NK-92 (cell line): ENCODE data around the gene RAMP1.

ENCODE experiments used
- DNase-seq: peaks from one replicate; lab custom pipeline; 2025; ENCODE audit not compliant: unreplicated experiment; lab: John Stamatoyannopoulos, UW

The RAMP1 gene

DNA sequence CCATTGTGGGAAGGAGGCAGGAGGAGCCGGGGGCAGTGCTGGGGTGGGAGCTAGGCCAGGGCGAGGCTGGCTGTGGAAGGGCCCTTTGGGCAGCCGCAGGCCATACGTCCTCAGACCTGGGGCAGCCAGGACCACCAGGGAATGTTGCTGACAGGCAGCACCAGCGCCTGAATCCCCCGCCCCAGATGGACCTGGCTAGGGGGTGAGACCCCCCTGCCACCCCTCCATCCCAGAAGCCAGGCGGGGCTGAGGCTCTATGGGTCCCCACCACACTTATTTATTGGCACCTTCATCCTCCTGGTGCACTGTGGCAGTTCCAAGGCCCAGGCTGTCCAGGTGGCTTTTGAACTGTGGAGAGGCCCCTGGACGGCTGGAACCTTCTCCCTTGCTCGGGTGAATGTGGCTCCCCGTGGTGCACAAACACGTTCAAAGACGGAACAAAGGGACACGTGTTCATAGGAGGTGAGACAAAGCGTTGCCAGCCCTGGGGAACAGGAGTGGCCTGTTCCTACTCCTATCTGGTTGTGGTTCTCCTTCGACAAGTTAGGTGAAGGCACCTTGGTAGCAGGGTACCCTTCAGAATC lies 35.1 kb downstream of the RAMP1 start:
- DNase-seq, result no peak

DNA sequence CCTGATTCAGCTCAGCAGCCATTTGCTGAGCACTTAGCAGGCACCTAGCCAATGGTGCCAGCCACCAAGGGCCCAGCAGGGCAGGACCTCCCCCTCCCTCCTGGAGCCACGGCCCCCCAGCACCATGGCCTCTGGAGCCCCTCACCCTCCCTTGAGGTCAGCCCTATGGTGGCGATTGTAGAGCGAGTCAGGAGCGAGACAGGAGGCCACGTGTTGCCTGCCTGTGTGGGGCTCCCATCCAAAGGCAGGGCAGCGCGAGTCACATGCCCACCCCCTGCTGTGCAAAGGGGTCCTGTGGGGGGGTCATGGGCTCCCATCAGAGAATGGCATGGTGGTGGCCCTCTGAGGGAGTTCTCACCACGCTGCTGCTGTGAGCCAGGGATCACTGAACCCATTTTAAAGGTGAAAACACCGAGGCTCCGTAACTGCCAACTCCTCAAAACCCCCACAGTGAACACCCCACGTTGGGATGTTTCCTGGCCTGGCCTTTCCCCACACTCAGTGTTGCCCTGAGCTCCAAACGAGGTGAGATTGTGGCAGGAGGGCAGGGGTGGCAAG lies 35.6 kb downstream of the RAMP1 start:
- DNase-seq, result no peak

DNA sequence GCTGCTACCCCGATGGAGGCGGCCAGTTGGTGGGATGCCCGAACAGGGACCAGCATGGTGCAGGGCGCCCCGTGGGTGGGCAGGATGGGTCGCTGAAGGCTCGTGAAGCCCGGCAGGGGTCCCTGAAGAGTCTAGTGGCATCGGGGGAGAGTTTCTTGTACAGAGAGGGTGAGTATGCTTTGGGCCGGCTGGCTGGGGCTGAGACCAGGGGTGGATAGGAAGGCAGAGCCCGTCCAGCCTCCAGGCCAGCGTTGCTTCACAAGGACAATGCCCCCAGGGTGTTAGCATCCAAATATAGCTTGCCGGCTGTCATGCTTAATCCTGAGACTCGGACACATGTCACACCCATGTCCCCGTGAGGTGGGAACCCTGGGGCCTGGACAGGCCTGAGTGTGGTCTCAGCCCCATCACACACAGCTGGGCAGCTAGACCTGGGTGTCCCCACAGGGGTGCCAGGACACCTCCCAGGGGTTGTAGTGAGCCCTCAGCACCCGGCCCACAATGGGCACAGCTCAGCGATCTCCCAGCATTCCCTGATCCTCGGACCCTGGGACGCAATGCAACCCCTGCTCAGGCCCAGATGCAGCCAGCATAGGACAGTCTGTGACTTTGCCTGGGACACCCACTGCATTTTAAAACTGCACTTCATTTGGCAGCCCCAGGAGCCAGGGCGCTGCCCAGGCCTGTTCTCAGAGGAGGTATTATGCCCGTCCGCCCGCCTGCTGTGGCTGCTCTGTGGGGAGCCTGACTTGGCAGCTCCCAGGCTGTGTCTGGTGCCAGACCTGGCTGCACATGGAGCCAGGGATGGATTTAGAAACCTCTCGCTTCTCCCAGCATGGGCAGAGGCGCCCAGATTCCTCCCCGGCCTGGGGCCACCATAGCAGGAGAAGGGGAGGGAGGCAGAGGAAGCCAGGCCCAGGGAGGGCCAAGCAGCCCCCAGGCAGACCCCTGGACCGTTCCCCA lies 36.4 kb downstream of the RAMP1 start:
- no peak for DNase-seq

DNA sequence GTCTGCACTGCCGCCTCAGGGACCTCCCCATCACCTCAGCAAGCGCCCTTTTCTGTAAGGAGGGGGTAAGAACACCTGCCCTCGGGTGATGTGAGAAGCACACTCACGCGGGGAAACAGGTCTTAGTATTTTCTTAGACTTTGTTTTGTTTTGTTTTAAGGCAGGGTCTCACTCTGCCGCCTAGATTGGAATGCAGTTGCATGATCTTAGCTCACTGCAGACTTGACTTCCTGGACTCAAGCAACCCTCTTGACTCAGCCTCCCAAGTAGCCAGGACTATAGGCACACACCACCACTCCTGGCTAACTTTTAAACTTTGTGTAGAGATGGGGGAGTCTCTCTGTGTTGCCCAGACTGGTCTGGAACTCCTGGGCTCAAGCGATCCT lies 37.1 kb downstream of the RAMP1 start:
- no peak for DNase-seq

DNA sequence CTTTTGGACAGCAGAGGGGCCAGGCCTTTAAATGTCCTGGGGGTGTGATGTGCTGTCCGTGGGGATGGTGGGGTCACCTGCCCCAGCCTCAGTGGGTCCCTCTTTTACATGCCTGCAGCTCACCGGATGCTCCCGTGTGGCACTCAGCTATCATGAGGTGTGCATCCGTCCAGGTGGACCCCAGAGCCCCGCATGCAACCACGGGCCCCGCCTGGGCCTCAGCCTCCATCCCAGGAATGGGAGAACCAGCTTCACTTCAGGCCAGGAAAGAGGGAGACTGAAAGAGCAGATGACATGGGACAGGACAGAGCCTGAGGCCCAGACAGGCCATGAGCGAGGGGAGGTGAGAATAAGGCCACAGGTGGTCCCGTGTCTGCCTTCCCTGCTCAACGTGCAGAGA lies 37.5 kb downstream of the RAMP1 start:
- DNase-seq, result no peak

DNA sequence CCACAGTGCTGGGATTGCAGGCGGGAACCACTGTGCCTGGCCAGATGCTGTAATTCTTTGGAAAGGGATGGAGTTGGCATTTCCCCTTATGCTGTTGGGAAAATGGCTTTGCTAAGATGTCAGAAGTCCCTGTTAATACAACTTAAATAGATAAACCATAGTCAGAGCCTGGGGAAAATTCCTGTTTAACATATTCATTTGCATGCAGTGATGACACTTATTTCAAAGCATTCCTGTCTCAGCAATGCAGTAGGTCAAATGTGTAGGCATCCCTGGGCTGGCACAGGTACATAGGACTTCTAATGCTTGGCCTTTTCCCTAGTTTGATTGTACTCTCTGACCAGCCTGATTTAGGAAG lies 38.6 kb downstream of the RAMP1 start:
- no peak for DNase-seq

DNA sequence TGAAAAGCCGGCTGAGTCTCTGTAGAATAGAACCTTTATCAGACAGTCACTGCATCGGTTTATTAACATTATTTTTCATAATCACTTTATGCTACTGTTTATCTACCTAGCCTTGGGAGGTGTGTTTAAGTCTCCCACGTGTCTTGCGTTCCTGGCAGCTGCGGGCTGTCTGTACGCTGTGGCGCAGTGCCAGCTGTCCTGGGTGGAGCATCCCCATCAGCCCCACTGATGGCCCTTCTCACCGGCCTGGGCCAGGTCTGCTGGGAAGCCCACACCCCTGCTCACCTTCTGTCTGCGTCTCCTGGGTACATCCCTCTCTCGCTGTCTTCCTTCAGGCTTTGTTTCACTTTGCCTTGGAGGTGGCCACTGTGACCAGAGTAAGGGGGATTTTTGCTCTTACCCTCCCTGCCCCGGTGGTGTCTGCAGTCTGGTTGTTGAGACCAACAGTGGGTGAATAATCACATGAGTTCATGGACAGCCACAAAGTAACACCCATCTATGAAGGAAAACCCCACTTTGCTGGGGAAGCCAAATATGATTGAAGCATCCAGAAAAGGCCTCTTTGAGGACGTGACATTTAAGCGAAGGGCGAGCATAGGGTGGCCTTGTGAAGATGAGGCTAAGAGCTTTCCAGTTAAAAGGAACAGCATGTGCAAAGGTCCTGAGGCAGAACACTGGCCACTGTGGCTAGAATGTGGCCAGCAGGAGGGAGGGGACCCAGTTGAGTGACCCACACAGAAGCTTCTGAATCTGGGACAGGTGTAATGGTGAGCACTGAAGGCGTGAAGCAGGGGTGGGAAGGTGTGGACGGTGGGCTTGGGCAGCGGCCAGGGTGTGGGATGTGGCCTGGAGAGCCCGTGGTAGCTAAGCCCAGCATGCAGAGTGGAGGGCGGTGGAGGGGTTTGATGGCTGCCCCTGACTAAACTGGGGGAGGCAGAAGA lies 41.7 kb downstream of the RAMP1 start:
- DNase-seq, result no peak

DNA sequence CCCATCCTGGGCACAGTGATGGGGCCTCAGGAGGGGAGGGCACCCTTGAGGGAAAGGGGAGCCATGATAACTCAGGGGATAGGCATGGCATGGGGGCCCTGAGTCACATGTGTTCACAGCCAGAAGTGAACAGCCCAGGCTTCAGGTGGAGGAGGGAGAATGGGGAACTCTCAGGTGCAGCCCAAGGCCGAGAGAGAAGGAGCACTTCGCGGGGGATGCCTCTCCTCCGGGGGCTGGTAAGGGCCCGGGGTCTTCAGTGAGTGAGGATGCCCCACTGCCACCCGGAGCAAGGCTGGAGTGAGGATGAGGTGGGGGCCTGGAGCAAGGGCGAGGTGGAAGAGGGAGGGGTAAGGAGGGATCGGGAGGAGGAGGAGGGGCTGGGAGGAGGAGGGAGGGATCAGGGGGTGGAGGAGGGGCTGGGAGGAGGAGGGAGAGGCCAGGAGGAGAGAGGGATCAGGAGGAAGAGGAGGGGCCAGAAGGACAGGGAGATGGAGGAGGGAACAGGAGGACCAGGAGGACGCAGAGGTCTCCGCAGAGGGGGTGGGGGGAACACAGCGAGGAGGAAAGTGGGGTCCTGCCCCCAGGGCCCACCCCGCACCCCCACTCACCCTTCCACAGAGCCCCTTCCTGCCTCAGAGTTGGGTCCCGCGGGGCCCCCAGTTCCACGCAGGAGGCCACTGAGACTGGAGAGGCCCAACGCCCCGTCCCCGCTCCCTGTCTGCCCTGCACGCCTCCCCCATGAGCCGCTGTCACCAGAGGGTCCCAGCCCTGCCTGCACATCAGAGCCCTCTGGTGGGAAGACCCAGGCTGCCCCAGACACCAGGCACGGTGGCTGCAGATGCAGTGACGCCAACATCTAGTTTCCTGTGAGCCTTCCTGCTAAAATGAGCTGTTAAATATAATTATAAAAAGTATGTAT lies 42.8 kb downstream of the RAMP1 start:
- DNase-seq, result no peak

DNA sequence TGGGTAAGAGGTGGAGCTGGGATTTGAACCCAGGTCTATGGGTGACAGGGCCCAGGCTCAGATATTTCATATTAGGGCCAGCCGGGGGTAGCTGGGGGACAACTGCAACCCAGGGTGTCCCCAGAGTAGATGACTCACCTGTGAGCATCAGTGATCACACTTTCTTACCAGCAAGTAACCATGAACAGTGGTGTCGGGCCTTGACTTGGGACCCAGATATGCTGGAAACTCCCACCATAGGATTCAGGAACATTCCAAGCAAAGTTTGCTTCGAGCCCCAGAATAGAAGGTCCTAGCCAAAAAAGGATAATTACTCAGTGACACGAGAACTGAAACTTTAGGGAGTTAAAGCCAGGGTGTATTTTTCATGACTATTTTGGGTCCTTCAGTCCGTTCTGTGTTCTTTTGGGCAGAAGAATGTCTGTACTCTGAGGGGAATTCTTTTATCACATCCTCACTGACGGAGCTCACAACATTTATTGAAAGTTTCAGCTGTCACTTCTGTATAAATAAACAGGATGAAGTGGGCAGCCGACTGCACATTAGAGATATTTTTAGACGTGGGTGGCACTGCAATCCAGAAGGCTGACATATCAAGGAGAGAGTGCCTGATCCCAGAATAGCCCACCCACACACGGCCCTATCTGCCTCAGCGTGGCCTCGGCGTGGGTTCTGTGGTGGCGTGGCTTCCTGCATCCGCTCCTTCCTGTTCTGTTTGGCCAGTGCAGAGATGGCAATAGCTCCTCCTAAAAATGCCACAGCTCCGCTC lies 45.6 kb downstream of the RAMP1 start:
- no peak for DNase-seq

DNA sequence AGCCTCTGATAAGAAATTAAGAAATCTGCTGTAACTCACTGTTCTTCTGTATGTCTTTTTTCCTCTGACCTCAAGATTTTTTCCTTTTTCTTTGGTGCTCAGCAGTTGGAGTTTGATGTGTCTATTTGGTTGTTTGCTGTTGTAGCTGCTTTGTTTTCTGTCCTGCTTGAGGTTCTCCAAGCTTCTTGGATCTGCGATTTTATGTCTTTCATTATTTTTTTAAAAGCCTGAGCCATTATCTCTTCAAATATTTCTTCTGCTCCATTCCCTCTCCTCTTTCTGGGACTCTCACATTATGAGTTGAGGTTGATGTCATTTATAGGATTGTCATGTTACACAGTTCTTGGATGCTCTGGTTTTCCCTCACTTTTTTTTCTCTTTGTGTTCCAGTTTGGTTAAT lies 47.7 kb downstream of the RAMP1 start:
- no peak for DNase-seq

DNA sequence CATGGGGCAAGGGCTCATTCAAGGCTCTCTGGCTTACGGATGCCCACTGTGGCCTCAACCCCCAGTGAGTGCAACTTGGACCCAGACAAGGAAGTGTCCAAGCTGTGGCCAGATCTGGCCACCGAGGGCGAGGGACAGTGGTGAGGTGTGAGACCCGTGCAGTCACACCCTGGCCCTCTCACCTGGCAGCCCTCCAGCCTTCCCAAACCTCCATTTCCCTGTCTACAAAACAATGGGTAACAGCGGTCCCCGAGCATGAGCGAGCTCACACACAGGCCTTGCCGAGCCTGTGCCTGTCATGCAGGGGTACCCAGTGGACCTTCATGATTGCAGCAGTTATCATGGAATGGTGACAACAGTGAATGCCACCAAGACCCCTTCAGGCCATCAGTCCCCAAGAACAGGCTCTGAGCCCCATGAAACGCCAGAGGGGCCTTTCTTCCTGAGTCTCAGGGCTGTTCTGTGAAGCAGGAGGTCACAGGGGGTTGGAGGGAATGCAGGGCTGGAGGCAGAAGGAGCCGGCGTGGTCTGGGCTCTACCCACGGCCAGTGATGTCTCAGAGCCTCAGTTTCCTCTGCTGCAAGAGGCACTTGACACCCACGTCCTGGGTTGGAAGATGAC lies 49.8 kb downstream of the RAMP1 start:
- no peak for DNase-seq

DNA sequence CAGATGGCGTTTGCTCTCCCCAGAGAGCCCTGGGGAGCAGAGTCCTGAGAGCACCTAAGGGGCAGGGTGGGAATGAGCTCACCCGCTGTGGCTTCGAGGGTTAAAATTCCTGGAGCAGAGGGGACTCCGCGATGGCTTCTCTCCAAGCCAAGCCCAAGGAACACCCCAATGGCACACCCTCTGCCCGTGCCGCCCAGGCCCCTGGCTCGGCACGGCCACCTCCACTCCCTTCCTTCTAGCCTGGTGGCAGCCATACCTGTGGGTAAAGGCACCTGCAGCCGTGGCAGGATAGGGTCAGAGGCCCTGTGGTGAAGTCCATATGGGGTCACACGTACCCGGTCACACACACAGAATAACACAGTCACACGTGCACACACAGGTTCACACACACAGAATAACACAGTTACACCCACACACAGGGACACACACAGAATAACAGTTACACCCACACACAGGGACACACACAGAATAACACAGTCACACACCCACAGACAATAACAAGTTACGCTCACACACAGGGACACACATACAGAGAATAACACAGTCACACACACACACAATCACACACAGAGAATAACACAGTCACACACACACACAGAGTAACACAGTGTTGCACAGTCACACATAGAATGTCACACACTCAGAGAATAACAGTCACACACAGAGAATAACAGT lies 50.5 kb downstream of the RAMP1 start:
- DNase-seq, result no peak

DNA sequence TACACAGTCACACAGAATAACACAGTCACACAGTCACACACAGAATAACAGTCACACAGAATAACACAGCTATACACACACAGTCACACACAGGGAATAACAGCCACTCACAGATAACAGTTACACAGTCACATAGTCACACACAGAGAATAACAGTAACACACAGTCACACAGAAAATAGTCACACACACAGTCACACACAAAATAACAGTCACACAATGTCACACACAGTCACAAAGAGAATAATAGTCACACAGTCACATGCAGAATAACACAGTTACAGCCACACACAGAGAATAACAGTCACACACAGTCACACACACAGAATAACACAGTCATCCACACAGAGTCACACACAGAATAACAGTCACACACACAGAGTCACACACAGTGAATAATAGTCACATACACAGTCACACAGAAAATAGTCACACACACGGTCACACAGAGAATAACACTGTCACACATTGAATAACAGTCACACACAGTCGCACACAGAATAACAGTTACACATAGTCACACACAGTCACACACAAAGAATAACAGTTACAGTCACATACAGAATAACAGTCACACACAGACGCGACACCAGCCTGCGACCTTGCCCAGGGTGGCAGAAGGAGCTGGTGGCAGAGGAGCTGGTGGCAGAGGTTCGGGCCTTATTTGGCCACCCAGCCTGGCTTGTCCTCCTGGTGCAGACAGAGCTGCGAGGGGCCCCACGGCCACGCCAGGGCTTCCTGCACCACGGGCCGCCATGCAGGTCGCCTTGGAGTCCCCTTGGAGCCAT lies 51.3 kb downstream of the RAMP1 start:
- no peak for DNase-seq

DNA sequence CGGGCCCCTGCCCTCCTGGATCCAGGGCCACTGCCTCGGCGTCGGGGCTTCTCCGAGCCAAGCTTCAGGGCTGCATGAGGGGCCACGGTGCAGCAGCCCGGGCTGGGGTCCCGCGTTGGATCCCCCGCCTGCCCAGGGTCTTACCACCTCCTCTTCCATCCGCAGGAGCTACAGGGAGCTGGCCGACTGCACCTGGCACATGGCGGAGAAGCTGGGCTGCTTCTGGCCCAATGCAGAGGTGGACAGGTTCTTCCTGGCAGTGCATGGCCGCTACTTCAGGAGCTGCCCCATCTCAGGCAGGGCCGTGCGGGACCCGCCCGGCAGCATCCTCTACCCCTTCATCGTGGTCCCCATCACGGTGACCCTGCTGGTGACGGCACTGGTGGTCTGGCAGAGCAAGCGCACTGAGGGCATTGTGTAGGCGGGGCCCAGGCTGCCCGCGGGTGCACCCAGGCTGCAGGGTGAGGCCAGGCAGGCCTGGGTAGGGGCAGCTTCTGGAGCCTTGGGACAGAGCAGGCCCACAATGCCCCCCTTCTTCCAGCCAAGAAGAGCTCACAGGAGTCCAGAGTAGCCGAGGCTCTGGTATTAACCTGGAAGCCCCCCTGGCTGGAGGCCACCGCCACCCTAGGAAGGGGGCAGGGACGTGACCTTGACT lies 52.1 kb downstream of the RAMP1 start:
- no peak for DNase-seq

DNA sequence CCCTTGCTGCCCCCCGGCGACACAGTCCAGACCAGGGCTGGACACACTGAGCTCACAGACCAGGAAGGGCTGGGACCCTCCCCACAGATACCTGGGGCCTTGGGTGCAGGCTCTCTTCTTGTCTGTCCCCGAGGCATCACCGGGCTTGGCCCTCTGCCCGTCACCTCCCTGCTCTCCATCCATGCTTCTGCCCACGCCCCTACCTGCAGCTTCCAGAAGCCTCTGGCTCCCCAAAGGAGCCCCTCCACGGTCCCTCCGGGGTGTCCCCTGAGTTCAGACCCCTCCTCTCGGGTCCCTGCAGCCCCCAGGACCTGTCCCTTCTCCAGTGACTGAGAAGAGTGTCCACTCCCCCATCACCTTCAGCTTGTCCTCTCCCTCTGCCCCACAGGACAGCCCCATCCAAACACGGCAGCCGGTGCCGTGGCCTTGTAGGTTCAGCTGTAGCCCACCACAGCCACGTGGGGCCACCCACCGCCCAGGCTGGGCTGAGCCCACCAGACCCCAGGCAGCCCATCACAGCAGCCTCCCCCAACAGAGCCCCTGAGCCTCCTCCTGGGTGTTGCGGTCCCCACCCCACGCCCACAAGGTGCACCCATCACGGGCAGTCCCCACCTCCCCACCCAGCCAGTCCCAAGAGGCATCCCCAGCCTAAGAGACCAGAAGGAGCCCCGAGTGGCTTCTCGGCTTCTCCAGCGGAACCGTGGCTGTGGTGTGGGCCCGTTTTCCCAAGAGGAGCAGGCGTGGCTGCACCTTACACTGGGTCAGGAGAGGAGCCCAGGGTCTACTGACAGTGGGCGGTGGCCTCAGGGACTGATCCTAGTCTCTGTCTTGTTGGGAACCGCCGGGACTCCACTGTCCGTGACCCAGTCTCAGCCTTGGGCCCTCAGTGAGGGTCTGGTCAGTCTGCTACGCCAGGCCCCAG lies 53.1 kb downstream of the RAMP1 start:
- DNase-seq, result no peak
